ENCODE data around the gene FHDC1.

The FHDC1 gene

GRCh38 chr4:152900395-152900794 lies 35.7 kb upstream of the FHDC1 start:
- no peak for TF ChIP-seq CTCF (IDR thresholded peaks at IDR 0.05)
- no peak for TF ChIP-seq ZFX (IDR thresholded peaks at IDR 0.05; ENCODE audit: borderline replicate concordance)
- H3K27ac ChIP-seq: peak overlapping the region; percentile 52

GRCh38 chr4:152901205-152901604 lies 34.9 kb upstream of the FHDC1 start:
- TF ChIP-seq ZFX (IDR thresholded peaks at IDR 0.05; ENCODE audit: borderline replicate concordance) (no peak), CTCF (IDR thresholded peaks at IDR 0.05) (no peak)
- peak overlapping the region; percentile 52 for H3K27ac ChIP-seq

GRCh38 chr4:152903658-152904057 lies 32.5 kb upstream of the FHDC1 start:
- H3K27ac ChIP-seq: no peak overlapping the region
- no peak for TF ChIP-seq ZFX (IDR thresholded peaks at IDR 0.05; ENCODE audit: borderline replicate concordance)
- no peak for TF ChIP-seq CTCF (IDR thresholded peaks at IDR 0.05)

- TF ChIP-seq ZFX (IDR thresholded peaks at IDR 0.05; ENCODE audit: borderline replicate concordance) (no peak), CTCF (IDR thresholded peaks at IDR 0.05) (no peak)
- no peak overlapping the region for H3K27ac ChIP-seq
Measured at GRCh38 chr4:152909901-152910300, 26.2 kb upstream of the FHDC1 start.

GRCh38 chr4:152910521-152910920 lies 25.6 kb upstream of the FHDC1 start:
- no peak for TF ChIP-seq ZFX (IDR thresholded peaks at IDR 0.05; ENCODE audit: borderline replicate concordance)
- H3K27ac ChIP-seq: no peak overlapping the region

- H3K27ac ChIP-seq: no peak overlapping the region
- TF ChIP-seq CTCF (IDR thresholded peaks at IDR 0.05) (no peak), ZFX (IDR thresholded peaks at IDR 0.05; ENCODE audit: borderline replicate concordance) (no peak)
Measured at GRCh38 chr4:152917543-152918395, 18.4 kb upstream of the FHDC1 start.

- TF ChIP-seq CTCF (IDR thresholded peaks at IDR 0.05) (no peak), ZFX (IDR thresholded peaks at IDR 0.05; ENCODE audit: borderline replicate concordance) (no peak)
- H3K27ac ChIP-seq: no peak overlapping the region
Measured at GRCh38 chr4:152919826-152920225, 16.3 kb upstream of the FHDC1 start.
